Right renal pelvis (tissue), 4 donors: ENCODE measurements around the gene ARHGAP23. TPM values are rescaled to one million over a fixed set of nuclear protein-coding genes. Genes with fewer than 3 reads are reported as not detected.
"Not testable (repeated sequence)": the region's sequence is repeated elsewhere in the genome, so short reads cannot be mapped to it uniquely, and the experiment has no call there.

Source experiments
- DNase-seq, 4 donors: peaks; one replicate each; pipeline ENCODE4 v3.0.0-alpha.2; 2013; ENCODE audit warnings: low read depth in 4 of 4, low spot score in 3 of 4, missing footprints in 1 of 4
- polyA plus RNA-seq, 4 donors: library from polyadenylated mRNA; unstranded; fragments of 120-200 nt; gene quantifications; one replicate each; pipeline ENCODE4 v1.2.1, GENCODE V29; 2013; ENCODE audit not compliant: insufficient read length in 4 of 4

Gene ARHGAP23
- polyA plus RNA-seq, 4 donors, result 52.0 to 68.4 (median 60.2) TPM

DNA sequence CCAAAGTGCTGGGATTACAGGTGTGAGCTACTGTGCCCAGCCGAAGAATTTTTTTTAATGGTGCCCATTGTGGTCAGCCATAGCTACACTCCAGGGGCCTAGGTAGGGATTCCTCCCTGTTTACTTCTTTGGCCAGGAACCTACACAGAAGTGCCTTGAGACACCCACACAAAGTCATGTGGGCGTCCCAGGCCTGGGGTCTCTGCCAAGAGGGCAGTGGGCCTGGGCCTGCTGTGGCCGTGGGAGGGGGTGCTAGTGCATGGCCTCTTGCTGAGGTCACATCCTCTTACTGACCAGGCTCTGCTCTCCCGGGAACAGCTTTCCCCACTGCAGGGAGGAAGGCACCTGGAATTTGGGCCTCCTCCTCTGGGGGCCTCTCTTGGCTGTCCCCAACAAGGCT is 50.4 kb downstream of the ARHGAP23 start:
- DNase-seq, result not testable (repeated sequence)

DNA sequence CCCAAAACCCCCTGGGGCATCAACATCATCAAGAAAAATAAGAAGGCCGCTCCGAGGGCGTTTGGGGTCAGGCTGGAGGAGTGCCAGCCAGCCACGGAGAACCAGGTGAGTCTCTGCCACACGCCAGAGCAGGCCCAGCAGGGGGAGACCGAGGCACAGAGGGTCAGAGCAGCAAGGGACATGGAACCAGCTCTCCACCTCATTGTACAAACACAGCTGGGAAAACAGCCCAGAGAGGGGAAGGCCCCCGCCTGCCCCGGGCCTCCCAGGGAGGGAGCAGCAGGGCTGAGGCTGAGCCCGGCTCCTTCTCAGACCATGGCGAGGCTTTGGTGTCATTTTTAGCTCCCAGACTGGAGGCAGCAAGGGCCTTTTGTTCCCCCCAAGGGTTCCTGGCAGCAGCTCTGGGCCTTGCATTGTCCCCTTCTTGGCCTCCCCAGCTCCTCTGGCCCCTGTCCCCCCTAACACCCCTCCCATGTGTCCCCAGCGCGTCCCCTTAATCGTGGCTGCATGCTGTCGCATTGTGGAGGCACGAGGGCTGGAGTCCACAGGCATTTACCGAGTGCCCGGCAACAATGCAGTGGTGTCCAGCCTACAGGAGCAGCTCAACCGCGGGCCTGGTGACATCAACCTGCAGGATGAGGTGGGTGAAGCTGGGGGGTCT is 53.9 kb downstream of the ARHGAP23 start:
- not testable (repeated sequence) for DNase-seq

DNA sequence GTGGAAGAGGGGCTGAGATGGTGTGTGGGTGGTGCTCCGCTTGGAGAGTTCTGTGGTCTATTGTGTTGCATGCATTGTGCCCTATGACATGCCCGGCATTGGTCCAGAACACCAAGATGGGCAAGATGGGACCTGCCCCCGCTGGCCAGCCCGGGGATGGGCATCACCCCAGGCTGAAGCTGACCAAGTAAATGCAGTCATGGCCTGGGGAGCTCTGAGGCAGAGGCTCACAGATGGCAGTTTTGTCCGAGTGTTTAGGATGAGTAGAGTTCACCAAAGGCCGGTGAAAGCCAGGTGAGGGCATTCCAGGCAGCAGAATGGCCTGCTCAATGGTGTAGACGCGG is 54.4 kb downstream of the ARHGAP23 start:
- DNase-seq, result not testable (repeated sequence)

DNA sequence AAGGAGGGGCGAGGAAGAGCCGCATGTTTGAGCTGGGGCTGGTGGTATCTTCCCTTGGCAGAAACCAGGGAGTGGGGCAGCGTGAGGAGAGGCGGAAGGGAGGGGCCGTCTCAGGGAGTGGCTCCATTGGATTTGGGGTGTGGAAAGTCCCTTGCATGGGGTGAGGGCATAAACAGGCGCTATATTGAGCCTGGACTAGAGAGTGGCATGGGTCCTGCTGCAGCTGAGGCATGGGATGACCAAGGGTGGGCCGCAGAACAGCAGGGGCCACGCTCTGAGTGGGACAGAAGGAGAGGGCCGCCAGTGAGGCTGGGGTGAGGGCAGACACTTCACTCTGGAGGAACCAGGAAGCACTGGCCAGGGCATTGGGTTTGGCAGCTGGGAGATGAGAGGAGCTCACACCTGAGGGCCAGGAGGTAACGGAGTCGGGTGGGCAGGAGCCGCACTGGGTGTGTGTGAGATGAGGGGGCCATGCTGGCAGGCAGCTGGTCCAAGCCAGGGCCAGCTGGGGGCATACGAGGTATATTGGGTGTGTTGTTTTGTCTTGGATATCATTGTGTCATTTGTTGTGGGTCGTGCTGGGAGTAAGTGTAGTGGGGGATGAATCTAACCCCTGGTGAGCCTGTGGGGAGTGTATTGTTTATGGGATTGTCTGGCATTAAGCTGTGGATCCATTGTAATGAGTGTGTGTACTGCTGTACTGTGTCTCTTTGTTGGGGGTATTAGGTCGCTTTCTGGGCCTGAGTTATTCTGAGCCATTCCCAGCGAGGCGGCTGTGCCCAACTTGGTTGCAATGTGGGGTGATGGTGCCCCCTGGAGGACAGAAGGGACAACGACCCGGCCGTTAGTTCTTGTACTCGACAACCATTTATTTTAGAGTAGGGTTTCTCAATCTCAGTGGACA is 56.2 kb downstream of the ARHGAP23 start:
- not testable (repeated sequence) for DNase-seq

DNA sequence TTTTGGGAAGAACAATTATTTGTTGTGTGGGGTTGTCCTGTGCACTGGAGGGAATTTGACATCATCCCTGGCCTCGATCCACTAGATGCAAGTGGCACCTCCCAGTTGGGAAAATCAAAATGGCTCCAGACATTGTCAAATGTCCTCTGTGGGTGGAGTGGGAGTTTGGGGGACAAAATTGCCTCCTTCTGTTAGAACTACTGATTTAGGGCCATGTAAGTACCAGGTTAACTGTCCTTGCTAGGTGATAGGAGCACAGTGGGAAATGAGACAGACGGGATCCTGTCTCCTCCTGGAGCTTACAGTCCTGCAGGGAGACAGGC is 56.8 kb downstream of the ARHGAP23 start:
- no peak for DNase-seq

- not testable (repeated sequence) for DNase-seq
Observed at GRCh38 chr17:38485681-38486298, 57.5 kb downstream of the ARHGAP23 start.

DNA sequence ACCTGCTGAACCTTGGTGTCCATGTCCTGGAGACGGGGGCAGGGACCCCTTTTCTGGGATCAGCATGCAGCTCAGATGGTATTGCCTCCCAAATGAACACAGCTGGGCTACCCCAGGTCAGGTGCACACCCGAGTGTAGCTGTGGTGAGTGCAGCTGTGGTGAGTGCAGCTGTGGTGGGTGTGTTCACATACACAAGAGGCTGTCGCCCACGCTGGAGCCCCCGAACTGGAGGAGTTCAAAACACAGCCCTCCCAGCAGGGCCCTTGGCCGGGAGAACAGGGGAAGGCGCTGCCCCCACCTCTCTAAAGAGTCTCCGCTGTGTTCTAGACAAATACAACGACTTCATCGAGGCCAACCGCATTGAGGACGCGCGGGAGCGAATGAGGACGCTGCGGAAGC is 61.5 kb downstream of the ARHGAP23 start:
- DNase-seq, result not testable (repeated sequence)

GRCh38 chr17:38491346-38492066 is 63.2 kb downstream of the ARHGAP23 start:
- not testable (repeated sequence) for DNase-seq

DNA sequence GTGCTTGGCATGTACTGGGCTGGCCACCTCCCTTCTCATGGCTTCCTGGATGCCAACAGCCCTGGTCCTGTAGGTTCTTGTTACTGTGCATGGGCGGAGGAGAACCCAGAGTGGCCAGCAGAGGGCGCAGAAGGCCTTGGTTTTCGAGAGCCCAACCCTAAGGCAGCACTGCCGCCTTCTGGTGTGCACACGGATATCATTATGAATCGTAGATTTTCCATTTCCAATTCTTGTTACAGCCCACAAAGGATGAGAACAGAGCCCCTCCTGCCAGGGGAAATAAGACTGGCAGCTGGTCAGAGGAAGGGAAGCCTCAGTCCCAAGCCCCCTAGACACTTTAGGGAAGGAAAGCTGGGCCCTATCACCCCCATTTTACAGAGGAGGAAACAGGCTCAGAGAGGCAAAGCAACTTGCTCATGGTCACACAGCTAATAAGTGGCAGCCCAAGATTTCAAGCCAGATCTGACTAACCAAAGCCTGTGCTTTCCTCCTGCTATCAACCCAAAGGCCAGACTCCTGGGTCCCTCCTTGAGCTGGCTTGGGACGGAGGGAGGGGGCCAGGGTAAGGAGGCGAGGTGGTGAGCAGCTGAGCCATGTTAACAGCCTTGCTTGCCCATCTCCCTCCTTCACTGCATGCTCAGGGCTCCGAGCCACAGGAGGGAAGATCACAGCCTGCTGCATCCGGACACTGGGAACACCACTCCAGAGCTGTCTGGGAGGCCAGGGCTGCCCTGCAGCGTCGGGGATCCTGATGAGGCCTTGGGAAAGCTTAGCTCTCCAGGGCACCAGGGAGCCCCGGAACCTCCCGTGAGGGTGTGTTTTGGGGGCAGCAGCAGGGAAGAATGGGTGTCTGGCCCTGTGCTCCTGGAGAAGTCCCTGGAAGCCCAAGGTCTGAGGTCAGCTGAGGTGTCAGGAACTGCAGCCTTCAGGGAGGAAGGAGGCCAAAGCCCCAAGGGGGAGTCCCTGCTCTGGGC is 64.1 kb downstream of the ARHGAP23 start:
- DNase-seq, result peak; percentile 65 to 79 (median 72)

DNA sequence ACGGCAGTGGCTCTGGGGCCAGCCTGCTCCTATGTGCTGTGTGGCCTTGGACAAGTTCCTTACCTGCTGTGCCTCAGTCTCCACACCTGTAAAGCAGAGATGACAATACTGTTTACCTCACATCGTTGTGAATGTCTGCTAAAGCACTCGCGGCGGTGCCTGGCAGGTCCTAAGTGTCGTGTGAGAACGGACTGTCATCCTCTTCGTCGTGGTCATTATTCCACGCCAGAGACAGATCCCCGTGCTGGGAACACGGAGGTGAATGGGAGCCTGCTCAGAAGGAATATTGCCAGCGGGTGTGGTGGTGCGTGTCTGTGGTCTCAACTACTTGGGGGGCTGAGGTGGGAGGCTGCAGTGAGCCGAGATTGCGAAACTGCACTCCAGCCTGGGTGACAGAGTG is 65.9 kb downstream of the ARHGAP23 start:
- not testable (repeated sequence) for DNase-seq

- DNase-seq, result not testable (repeated sequence)
Observed at GRCh38 chr17:38497656-38498055, 69.4 kb downstream of the ARHGAP23 start.

DNA sequence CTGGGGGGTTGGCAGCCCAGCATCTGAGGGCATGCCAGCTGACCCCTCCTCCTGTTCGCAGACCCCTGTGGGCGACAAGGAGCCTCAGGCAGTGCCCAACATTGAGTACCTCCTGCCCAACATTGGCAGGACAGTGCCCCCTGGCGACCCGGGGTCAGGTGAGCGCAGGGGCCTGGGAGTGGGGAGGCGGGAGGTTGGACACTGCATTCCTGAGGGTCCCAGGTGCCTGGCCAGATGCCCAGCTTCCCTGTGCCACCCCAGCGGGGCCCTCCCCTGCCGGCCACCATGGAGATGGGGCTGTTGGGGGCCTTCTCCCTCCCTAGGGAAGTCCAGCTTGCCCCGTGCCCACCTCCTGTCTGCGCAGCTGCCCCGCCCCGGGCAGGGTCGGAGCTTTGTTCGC is 70.1 kb downstream of the ARHGAP23 start:
- DNase-seq, result no peak

DNA sequence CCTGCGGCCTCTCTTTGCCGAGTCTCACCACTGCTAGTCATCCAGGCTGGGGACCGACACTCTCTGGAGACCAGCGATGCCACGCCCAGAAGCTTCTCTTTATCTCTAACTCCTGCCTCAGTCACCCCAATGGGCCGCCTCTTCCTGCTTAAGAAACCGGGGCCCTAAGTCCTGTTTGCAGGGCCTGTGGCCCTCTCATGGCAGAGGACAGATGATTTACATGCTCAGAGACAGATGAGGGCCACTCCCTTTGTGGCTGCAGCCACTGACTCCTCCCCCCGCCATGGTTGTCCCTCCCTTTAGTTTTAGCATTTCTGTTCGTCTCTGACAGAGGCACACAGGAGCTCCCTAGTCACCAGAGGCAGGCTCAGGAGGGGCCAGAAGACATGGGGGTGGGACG is 71.0 kb downstream of the ARHGAP23 start:
- not testable (repeated sequence) for DNase-seq

DNA sequence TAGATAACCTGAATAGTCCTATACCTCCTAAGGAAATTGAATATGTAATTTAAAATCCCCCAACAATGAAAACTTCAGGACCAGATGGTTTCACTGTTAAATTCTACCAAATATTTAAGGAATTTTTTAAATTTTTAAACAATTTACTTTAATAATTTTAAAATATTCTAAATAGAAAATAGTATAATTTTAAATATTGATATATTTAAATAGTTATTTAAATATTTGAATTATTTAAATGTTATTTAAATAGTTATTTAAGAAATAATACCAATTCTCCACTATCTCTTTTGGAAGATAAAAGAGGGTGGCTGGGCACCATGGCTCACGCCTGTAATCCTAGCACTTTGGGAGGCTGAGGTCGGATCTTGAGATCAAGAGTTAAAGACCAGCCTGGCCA is 73.5 kb downstream of the ARHGAP23 start:
- DNase-seq, result not testable (repeated sequence)

DNA sequence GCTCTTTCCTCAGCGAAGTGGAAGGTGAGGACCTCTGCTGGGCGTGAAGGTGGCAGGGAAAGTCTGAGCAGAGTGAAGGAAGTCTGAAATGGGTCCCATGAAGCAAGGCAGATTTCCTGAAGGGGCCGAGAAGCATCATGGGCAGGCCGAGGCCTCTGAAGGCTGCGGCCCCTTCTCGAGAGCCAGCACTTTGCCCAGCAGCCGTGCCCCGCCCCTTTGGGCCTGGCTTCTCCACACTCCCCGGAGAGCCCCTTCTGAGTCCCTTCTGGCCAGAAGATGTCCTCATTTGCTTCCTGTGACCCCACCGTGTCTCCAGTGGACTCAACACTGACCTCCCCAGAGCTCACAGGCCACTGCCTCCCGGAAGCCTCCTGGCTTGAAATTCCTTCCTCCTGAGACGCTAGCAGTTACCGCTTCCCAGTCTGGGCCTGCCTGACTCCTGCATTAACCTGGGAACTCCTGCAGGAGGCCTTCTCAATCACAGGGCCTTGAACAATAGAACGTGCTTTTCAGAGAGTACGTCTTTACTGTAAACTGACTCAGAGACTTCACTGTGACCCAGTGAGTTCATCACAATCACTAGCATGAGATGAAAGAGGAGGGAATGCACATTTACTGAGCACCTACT is 75.1 kb downstream of the ARHGAP23 start:
- DNase-seq, result not testable (repeated sequence)

- no peak for DNase-seq
Observed at GRCh38 chr17:38504216-38504615, 76.0 kb downstream of the ARHGAP23 start.

DNA sequence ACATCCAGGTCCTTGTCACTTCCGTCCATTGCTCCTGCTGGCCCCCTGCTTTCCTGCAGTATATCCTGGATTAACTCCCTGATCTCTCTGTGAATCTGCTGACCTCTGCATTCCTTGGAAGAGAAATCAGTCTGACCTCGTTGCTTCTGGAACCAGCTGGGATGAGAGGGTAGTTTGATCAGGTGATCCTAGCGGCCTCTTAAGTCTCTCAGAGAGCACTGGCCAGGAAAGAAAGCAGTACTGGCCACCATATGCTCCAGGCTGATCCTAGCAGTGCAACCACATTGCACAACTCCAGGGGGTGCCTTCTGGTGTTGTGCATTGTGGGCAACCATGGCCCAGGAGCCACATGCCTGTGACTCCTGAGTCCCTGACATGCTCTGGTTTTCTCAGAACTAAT is 79.2 kb downstream of the ARHGAP23 start:
- no peak for DNase-seq

- no peak for DNase-seq
Observed at GRCh38 chr17:38507921-38508569, 79.8 kb downstream of the ARHGAP23 start.

DNA sequence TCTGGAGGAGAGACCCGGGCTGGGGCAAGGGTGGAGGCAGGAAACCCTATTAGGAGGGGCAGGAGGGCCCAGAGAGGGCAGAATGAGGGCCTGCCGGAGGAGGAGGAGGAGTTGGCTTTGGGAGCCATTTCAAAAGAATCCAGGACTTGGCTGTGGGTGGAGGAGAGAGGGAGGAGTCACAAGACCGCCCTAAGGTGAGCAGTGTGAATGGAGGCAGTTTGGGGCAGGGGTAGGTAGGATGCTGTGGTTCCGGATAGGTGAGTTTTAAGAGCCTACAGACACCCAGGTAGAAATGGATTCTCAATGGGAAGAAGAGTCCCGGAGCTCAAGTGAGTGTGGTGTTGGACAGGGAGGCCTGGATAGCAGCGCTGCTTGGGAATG is 80.3 kb downstream of the ARHGAP23 start:
- no peak for DNase-seq
